RWPE2 (cell line): ENCODE results near the gene CWH43.
"Not testable (repeated sequence)": the region's sequence is repeated elsewhere in the genome, so short reads cannot be mapped to it uniquely, and the experiment has no call there.

ENCODE experiments used
- ATAC-seq: fragments of 200-7000 bp; cut with Tn5 transposase; 3 replicates; pipeline ENCODE4 v1.9.1; 2021; ENCODE audit warnings: low read depth
- DNase-seq: peaks from one replicate; pipeline ENCODE4 v3.0.0-alpha.2; 2020; ENCODE audit warnings: low spot score
- H3K27ac ChIP-seq: fragments of 450-650 bp; 2 replicates; pipeline ENCODE4 v1.5.1; 2017; ENCODE audit warnings: mild to moderate bottlenecking; ENCODE audit not compliant: poor library complexity, severe bottlenecking
- H3K27me3 ChIP-seq: fragments of 250-450 bp; sonication (Bioruptor Pico); 2 replicates; pipeline ENCODE4 v1.5.1; 2021; ENCODE audit warnings: mild to moderate bottlenecking, moderate library complexity; ENCODE audit not compliant: insufficient read depth, poor library complexity, severe bottlenecking
- H3K36me3 ChIP-seq: fragments of 250-450 bp; sonication (Bioruptor Pico); 2 replicates; pipeline ENCODE4 v1.5.1; 2020; ENCODE audit warnings: low read depth, mild to moderate bottlenecking, moderate library complexity
- H3K4me1 ChIP-seq: fragments of 250-450 bp; sonication (Bioruptor Pico); 2 replicates; pipeline ENCODE4 v1.5.1; 2021; ENCODE audit warnings: mild to moderate bottlenecking, moderate library complexity; ENCODE audit not compliant: insufficient read depth, poor library complexity, severe bottlenecking
- H3K4me3 ChIP-seq: fragments of 250-450 bp; sonication (Bioruptor Pico); 2 replicates; pipeline ENCODE4 v1.5.1; 2021; ENCODE audit warnings: mild to moderate bottlenecking, moderate library complexity; ENCODE audit not compliant: severe bottlenecking
- H3K9me3 ChIP-seq: fragments of 250-450 bp; sonication (Bioruptor Pico); 2 replicates; pipeline ENCODE4 v1.5.1; 2021; ENCODE audit warnings: mild to moderate bottlenecking, moderate library complexity; ENCODE audit not compliant: severe bottlenecking

The CWH43 gene

GRCh38 chr4:49108183-49108978 is 122.3 kb downstream of the CWH43 start:
- not testable (repeated sequence) for H3K4me3 ChIP-seq, H3K9me3 ChIP-seq, H3K36me3 ChIP-seq, H3K27me3 ChIP-seq, H3K4me1 ChIP-seq, H3K27ac ChIP-seq
- ATAC-seq (peak; percentile 43), DNase-seq (peak; percentile 52)

- H3K27ac ChIP-seq, H3K4me1 ChIP-seq, H3K36me3 ChIP-seq, H3K27me3 ChIP-seq, DNase-seq, H3K4me3 ChIP-seq, H3K9me3 ChIP-seq: not testable (repeated sequence)
- peak; percentile 34 for ATAC-seq
Observed at GRCh38 chr4:49109567-49110166, 123.6 kb downstream of the CWH43 start.

- H3K4me3 ChIP-seq, H3K27ac ChIP-seq, H3K4me1 ChIP-seq, H3K9me3 ChIP-seq, H3K27me3 ChIP-seq, H3K36me3 ChIP-seq, DNase-seq: not testable (repeated sequence)
- ATAC-seq: peak; percentile 44; the same call in 2 of the 3 replicates
Observed at GRCh38 chr4:49110579-49110978, 124.5 kb downstream of the CWH43 start.
